ENCODE measurements around the gene LONRF2.

The LONRF2 gene

GRCh38 chr2:100233061-100233460, 89.2 kb downstream of the LONRF2 start:
- Histone ChIP-seq H3K9me3 (ENCODE audit: control insufficient read depth, insufficient read depth, low read depth, low read length) (no peaks in the 10 kb centered on the region), H3K9ac (ENCODE audit: low read length) (no peak overlapping the region), H3K27me3 (ENCODE audit: control insufficient read depth, insufficient read depth, low read length) (no peaks in the 10 kb centered on the region), H3K4me1 (ENCODE audit: control insufficient read depth, insufficient read depth, low read length) (peaks cover 6% of the 10 kb centered on the region; the same call in 1 of the 2 replicates), H3K27ac (ENCODE audit: low read depth, low read length) (no peak overlapping the region), H3K36me3 (ENCODE audit: control insufficient read depth, insufficient read depth, low read length) (no peaks in the 10 kb centered on the region), H3K4me3 (ENCODE audit: low read depth, low read length) (no peak overlapping the region)

GRCh38 chr2:100230754-100231153, 91.5 kb downstream of the LONRF2 start:
- peaks cover 6% of the 10 kb centered on the region; the same call in 1 of the 2 replicates for H3K4me1 ChIP-seq (ENCODE audit: control insufficient read depth, insufficient read depth, low read length)

GRCh38 chr2:100228967-100229366, 93.3 kb downstream of the LONRF2 start:
- no peak overlapping the region for H3K9ac ChIP-seq (ENCODE audit: low read length)
- H3K27ac ChIP-seq (ENCODE audit: low read depth, low read length) = no peak overlapping the region
- no peaks in the 10 kb centered on the region for H3K9me3 ChIP-seq (ENCODE audit: control insufficient read depth, insufficient read depth, low read depth, low read length)
- no peak overlapping the region for H3K4me3 ChIP-seq (ENCODE audit: low read depth, low read length)
- no peaks in the 10 kb centered on the region for H3K4me1 ChIP-seq (ENCODE audit: control insufficient read depth, insufficient read depth, low read length)
- H3K36me3 ChIP-seq (ENCODE audit: control insufficient read depth, insufficient read depth, low read length) = no peaks in the 10 kb centered on the region
- H3K27me3 ChIP-seq (ENCODE audit: control insufficient read depth, insufficient read depth, low read length) = no peaks in the 10 kb centered on the region

More at GRCh38 chr2:100230754-100231153, 91.5 kb downstream of the LONRF2 start:
- Histone ChIP-seq H3K27ac (ENCODE audit: low read depth, low read length) (no peak overlapping the region), H3K9me3 (ENCODE audit: control insufficient read depth, insufficient read depth, low read depth, low read length) (no peaks in the 10 kb centered on the region), H3K9ac (ENCODE audit: low read length) (no peak overlapping the region), H3K27me3 (ENCODE audit: control insufficient read depth, insufficient read depth, low read length) (no peaks in the 10 kb centered on the region), H3K4me3 (ENCODE audit: low read depth, low read length) (no peak overlapping the region), H3K36me3 (ENCODE audit: control insufficient read depth, insufficient read depth, low read length) (no peaks in the 10 kb centered on the region)

- Histone ChIP-seq H3K27me3 (ENCODE audit: control insufficient read depth, insufficient read depth, low read length) (no peaks in the 10 kb centered on the region), H3K4me1 (ENCODE audit: control insufficient read depth, insufficient read depth, low read length) (no peaks in the 10 kb centered on the region), H3K9ac (ENCODE audit: low read length) (no peak overlapping the region), H3K9me3 (ENCODE audit: control insufficient read depth, insufficient read depth, low read depth, low read length) (no peaks in the 10 kb centered on the region), H3K4me3 (ENCODE audit: low read depth, low read length) (no peak overlapping the region), H3K36me3 (ENCODE audit: control insufficient read depth, insufficient read depth, low read length) (no peaks in the 10 kb centered on the region), H3K27ac (ENCODE audit: low read depth, low read length) (no peak overlapping the region)
Measured at GRCh38 chr2:100228415-100228814, 93.9 kb downstream of the LONRF2 start.

GRCh38 chr2:100224988-100225710, 97.2 kb downstream of the LONRF2 start:
- Histone ChIP-seq H3K4me1 (ENCODE audit: control insufficient read depth, insufficient read depth, low read length) (no peaks in the 10 kb centered on the region), H3K36me3 (ENCODE audit: control insufficient read depth, insufficient read depth, low read length) (no peaks in the 10 kb centered on the region), H3K9ac (ENCODE audit: low read length) (no peak overlapping the region), H3K27me3 (ENCODE audit: control insufficient read depth, insufficient read depth, low read length) (no peaks in the 10 kb centered on the region; the same call in 1 of the 2 replicates), H3K9me3 (ENCODE audit: control insufficient read depth, insufficient read depth, low read depth, low read length) (no peaks in the 10 kb centered on the region), H3K4me3 (ENCODE audit: low read depth, low read length) (no peak overlapping the region), H3K27ac (ENCODE audit: low read depth, low read length) (no peak overlapping the region)

GRCh38 chr2:100223502-100223901, 98.8 kb downstream of the LONRF2 start:
- no peaks in the 10 kb centered on the region for H3K4me1 ChIP-seq (ENCODE audit: control insufficient read depth, insufficient read depth, low read length)

More at GRCh38 chr2:100223502-100223901, 98.8 kb downstream of the LONRF2 start:
- no peak overlapping the region for H3K4me3 ChIP-seq (ENCODE audit: low read depth, low read length)
- no peak overlapping the region for H3K27ac ChIP-seq (ENCODE audit: low read depth, low read length)
- H3K27me3 ChIP-seq (ENCODE audit: control insufficient read depth, insufficient read depth, low read length) = no peaks in the 10 kb centered on the region; the same call in 1 of the 2 replicates
- H3K9me3 ChIP-seq (ENCODE audit: control insufficient read depth, insufficient read depth, low read depth, low read length) = no peaks in the 10 kb centered on the region
- H3K36me3 ChIP-seq (ENCODE audit: control insufficient read depth, insufficient read depth, low read length) = no peaks in the 10 kb centered on the region
- H3K9ac ChIP-seq (ENCODE audit: low read length) = no peak overlapping the region
